HG02571 (cell line): ENCODE results near the gene METTL16.

Source experiments
- ATAC-seq: cut with Tn5 transposase; IDR thresholded peaks from one replicate; pipeline ENCODE4 v1.9.1; 2021; ENCODE audit warnings: mild to moderate bottlenecking, moderate library complexity; ENCODE audit not compliant: unreplicated experiment

The METTL16 gene

DNA sequence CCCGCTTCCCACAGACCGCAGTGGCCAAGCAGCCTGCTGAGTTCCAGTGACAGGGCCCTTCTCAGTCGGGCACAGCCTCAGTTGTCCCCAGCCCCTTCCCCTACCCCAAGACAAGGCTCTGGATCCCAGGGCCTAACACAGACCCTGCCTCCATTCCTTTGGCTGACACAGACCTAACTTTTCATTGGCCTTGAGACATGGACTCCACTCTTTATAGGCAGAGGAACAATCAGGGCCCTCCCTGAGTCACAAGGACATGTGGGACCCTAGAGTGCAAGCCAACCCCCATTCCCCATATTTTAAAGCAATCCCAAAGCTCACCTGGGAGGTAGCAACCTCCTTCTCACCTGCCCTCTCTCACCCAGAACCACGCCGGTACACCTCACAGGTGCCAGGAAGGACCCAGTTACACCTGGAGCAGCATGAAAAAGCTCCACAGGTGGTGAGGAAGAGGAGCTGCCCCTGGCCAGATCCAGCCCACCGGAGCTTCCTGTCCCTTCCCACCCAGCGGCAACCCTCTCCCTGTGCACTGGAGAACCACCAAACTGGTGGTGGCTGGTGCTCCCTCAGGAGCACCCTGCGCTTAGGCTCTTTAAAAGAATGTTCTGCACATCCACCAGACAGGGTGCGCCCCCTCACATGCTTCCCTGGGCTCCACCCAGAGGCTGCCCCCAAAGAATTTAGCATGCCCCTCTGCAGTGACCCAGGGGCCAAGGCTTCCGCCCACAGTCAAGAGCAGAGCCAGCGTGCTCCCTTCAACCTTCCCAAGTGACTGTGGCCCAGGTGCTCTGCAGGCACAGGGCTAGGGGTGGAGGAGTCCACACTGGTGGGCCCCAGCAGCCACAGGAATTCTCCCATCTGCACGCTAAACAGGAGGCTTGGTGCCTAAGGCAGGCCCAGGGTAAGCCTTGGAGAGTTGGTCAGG lies 114.2 kb downstream of the METTL16 start:
- ATAC-seq: no peak

DNA sequence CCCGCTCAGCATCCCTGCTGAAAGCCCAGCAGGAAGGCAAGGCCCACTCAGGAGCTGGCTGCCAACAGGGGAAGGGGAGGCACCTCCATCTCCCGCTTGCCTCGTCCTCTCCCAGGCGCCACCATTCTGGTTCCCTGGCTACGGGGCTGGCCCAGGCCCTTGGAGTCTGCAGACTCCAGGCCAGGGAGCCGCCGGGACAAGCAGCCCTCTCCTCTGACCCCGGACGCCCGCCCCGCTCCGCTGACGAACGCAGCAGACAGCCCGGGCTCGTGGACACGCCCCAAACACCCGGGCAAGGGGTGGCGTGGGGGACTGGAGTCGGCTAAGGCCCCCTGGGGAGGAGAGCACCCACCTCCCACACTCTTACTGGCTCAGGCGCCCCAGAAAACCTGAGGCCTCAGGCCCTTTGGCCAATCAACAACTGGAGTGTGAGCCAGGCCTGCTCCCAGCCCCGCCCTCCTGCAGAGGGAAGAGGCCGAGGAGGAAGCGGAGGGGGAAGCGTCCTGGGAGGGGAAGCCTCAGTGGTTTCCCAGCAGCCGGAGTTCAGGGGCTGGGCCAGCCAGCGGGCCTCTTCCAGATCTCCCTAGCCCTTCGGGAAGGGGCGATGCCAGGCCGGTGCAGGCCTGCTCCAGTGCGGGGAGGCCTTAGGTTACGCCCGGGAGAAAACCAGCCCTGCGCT lies 115.0 kb downstream of the METTL16 start:
- ATAC-seq: no peak

DNA sequence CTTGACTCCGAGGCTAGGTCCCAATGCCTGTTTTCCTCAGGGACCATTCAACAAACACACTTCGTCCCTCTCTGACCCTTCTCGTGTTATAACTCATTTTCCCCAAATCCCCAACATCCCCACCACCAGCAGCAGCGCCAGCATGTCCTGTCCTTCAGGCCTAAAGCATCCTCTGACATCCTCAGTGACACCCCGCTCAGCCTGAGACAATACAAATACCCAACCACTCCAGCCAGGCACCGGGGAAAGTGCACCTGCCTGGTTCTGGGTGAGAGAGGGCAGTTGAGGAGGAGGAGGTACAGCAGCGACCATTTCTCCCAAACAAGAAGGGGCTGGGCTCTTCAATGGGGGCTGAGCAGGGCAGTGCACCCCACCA lies 115.5 kb downstream of the METTL16 start:
- ATAC-seq: no peak

GRCh38 chr17:2395258-2396181 lies 116.2 kb downstream of the METTL16 start:
- ATAC-seq: no peak

GRCh38 chr17:2394775-2395201 lies 116.9 kb downstream of the METTL16 start:
- ATAC-seq: no peak

DNA sequence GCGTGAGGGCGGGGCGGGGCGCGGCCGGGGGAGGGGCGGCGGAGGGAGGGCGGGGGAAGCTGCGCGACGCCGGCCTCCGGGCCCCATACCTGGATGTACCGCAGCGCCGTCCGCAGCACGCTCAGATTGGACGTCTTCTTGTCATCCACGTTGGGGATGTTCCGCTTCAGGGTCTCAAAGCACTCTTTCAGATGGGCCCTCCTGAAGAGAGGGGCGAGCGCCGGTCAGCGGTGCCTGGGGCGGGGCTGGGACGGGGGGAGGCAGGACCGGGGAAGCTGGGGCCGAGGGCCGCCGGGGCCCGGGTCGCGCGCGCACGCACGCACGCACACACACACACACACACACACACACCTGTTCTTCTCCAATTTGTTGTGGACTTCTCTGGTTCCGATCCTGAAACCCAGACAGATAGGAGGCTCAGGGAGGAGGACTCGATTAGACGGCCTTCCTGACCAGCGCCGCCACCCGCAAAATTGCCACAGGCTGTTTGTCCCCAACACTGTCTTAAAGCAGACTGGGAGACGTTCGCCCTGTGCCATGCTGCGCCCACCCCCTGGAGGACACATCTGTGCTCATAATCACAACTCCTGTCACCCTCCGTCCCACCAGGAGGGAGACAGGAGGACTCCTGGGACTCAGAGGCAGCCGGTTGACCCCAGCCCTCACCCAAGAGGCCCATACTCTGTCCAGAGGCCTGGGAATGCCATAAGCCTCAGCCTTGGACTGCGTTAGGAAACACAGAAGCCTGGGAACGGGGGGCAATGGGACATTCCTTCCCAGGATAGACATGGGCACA lies 117.5 kb downstream of the METTL16 start:
- ATAC-seq: no peak

DNA sequence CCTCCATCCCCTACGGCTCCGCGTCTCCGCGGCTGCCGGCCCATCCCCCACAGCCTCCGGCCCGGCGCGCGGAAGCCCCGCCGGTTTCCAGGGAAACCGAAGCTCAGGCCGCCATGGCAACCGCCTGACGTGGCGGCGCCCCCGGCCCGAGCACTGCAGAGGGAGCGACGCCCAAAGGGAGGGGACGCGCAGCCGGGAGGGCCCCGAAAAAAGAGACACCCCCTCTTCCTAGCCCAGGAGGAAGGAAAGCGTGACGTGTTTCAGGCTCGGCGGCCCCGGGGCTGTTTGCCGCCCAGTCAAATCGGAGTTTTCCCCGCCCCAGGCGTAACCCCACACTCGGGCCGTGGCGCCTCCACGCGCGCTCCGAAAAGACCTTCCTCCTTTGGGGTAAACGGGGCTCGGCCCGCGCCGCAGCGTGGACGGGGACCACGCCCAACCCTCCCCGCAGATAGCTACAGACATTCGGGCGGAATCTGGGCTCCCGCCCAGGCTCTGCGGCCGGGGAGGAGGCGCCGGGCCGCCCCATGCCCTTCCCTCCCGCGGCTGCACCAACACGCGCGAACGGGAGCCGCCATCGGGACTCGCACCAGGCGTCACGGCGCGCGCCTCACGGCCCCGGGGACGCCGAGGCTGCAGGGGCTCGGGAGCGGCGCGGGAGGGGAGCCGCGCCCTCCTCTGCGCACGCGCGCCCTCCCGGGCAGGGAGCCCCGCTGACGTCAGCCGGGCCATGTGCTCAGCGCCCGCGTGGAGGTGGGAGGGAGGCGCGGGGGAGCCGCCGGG lies 118.3 kb downstream of the METTL16 start:
- peak; percentile 38 for ATAC-seq

DNA sequence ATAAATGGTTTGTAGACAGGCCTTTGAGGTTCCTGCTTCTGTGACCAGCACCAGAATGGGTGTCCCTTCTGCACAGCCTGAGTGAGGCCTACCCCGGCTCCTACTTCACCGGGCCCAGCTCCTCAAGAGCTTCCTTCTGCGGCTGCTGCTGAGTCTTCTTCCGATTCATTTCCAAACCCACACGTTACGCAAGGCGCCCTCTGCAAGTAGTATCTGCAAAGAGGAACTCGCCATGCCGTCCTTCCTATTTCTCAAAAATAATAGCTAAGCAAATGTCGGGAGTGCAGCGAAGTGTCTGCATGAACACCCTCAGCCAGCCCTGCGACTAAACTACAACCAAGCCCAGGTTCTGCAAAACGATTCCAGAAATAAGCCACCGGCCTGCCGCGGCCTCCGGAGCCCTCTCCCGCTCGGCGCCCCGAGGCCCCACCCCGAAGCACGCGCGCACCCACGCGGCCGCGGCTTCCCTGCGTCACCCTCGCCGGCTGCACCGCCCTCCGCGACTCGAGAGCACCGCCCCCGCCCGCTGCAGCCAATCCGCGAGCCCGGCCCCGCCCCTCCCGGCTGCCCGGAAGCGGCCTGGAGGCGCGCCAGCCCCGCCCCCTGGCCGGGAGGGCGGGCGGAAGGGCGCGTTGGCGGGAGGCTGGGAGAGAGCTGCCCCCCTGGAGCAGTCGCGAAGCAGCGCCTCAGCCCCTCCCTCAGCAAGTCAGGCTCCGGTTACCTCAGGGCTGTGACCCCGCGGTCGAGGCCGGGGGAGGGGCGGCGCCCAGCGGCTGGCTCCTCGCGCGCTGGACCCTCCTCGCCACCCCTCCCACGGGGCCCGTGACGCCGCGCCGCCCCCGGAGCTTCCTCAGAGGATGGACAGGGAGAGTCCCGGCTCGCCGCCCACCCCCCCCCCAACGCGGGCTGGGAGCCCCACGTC lies 119.2 kb downstream of the METTL16 start:
- ATAC-seq: peak; percentile 45

DNA sequence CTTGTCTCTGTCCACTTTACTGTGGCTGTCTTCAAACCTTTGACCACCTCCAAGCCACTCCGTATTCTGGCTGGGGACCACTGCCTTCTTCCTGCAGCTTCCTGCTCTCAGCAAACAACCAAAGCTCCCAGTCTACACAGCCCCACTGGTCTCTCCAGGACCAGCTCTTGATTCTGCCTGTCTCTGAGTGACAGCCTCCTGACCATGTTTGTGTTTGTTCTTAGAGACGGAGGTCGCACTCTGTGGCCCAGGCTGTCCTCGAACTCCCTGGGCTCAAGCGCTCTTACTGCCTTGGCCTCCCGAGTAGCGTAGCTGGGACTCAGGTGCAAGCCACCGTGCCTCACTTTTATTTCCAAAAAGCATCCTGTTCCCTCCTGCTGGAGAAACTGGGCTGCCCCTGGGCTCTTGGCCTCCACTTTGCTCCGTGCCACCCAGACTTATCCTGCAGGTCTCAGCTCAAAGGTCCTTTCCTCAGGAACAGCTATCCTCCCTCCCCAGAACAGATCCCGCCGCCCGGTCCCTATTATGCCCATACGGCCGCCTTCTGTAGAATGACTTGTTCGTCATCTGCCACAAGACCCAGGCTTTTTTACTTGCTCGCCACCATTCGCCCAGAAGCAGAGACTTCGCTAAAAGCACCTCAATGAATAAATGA lies 120.0 kb downstream of the METTL16 start:
- ATAC-seq: no peak

GRCh38 chr17:2390199-2390836 lies 121.4 kb downstream of the METTL16 start:
- ATAC-seq: no peak

GRCh38 chr17:2388683-2389055 lies 123.0 kb downstream of the METTL16 start:
- no peak for ATAC-seq

- no peak for ATAC-seq
These were observed 123.5 kb downstream of the METTL16 start for GRCh38 chr17:2388020-2388682.

- no peak for ATAC-seq
These were observed 124.3 kb downstream of the METTL16 start for GRCh38 chr17:2387086-2388019.

DNA sequence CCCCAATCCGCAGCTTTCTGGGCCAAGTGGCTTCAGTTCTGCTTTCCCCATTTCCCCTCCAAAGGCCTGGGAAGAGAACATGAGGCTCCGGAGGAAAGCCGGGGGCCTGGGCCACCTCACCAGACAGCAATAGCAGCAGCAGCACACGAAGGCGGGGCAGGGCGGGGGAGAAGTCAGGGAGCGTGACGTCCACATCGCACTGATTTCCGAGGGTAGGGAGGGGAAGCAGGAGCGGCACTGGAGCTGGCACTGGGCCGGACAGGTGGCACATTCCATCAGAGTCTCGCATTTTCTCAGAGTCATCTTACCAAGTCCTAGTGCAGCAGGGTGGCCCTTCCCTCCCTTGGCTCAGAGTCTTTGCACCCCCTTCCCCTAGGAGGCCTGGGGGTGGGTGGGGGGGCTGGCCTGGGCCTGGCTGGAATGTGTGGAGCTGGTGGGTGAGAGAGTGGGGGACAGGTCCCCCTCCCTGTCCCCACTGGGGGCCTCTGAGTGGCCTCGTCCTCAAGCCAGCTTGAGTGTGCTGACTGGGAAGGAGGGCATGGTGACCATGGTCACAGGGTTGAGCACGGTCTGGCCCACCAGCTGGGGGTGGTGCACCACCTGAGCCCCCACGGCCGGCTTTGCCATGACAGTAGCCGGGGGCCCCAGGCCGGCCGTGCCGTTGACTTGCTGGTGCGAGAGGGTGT lies 125.1 kb downstream of the METTL16 start:
- ATAC-seq: no peak
